ENCODE data around the gene HLA-DMA. TPM values are rescaled to one million over a fixed set of nuclear protein-coding genes. Genes with fewer than 3 reads are reported as not detected.

HLA-DMA gene
- total RNA-seq, 1 donor from 2014 or later: 5.2 TPM

- H3K4me2 ChIP-seq (ENCODE audit: low read length): no peak overlapping the region
- H3K27me3 ChIP-seq (ENCODE audit: insufficient read depth, low read length): peaks cover 6% of the 10 kb centered on the region
- Mint-ChIP-seq H3K4me3 (ENCODE audit: unreplicated experiment) (no peak overlapping the region), H3K9me3 (ENCODE audit: unreplicated experiment) (no peaks in the 10 kb centered on the region), H3K27ac (ENCODE audit: unreplicated experiment) (no peak overlapping the region), H3K36me3 (ENCODE audit: low read depth, unreplicated experiment) (peaks cover 3% of the 10 kb centered on the region), H3K4me1 (ENCODE audit: low read depth, unreplicated experiment) (no peaks in the 10 kb centered on the region), H3K27me3 (ENCODE audit: low read depth, unreplicated experiment) (peaks cover 4% of the 10 kb centered on the region)
- H3K9ac ChIP-seq (ENCODE audit: low read length): no peak overlapping the region
- FAIRE-seq: no peak
- no peaks in the 10 kb centered on the region for H4K20me1 ChIP-seq (ENCODE audit: insufficient read depth, low read length)
- H3K27ac ChIP-seq (ENCODE audit: low read depth, low read length): no peak overlapping the region
- no peak overlapping the region for H3K4me3 ChIP-seq (ENCODE audit: insufficient read depth, low read depth, low read length)
- TF ChIP-seq EZH2 (IDR thresholded peaks at IDR 0.05; ENCODE audit: insufficient read depth, low read length): no peak
- TF ChIP-seq CTCF (IDR thresholded peaks at IDR 0.05; ENCODE audit: insufficient read depth, low read depth, low read length): peak; percentile 41
- no peaks in the 10 kb centered on the region for H3K79me2 ChIP-seq (ENCODE audit: insufficient read depth, low read length)
- no peak overlapping the region for H2AFZ ChIP-seq (ENCODE audit: low read depth, low read length)
- no peaks in the 10 kb centered on the region for H3K36me3 ChIP-seq (ENCODE audit: insufficient read depth, low read length)
- DNase-seq (ENCODE audit: low read depth): no peak
- no peaks in the 10 kb centered on the region for H3K4me1 ChIP-seq (ENCODE audit: insufficient read depth, low read length)
- H3K9me3 ChIP-seq (ENCODE audit: insufficient read depth, low read depth, low read length): no peaks in the 10 kb centered on the region
Observed at GRCh38 chr6:32947552-32948465, 5.1 kb downstream of the HLA-DMA start.

- H3K4me2 ChIP-seq (ENCODE audit: low read length): no peak overlapping the region
- H3K9me3 ChIP-seq (ENCODE audit: insufficient read depth, low read depth, low read length): no peaks in the 10 kb centered on the region
- TF ChIP-seq CTCF (IDR thresholded peaks at IDR 0.05; ENCODE audit: insufficient read depth, low read depth, low read length) (no peak), EZH2 (IDR thresholded peaks at IDR 0.05; ENCODE audit: insufficient read depth, low read length) (no peak)
- Mint-ChIP-seq H3K36me3 (ENCODE audit: low read depth, unreplicated experiment) (peaks cover 3% of the 10 kb centered on the region), H3K4me1 (ENCODE audit: low read depth, unreplicated experiment) (no peaks in the 10 kb centered on the region), H3K27me3 (ENCODE audit: low read depth, unreplicated experiment) (peaks cover 4% of the 10 kb centered on the region), H3K4me3 (ENCODE audit: unreplicated experiment) (no peak overlapping the region), H3K9me3 (ENCODE audit: unreplicated experiment) (no peaks in the 10 kb centered on the region), H3K27ac (ENCODE audit: unreplicated experiment) (no peak overlapping the region)
- H2AFZ ChIP-seq (ENCODE audit: low read depth, low read length): no peak overlapping the region
- H3K4me3 ChIP-seq (ENCODE audit: insufficient read depth, low read depth, low read length): no peak overlapping the region
- H3K27me3 ChIP-seq (ENCODE audit: insufficient read depth, low read length): peaks cover 12% of the 10 kb centered on the region
- H3K4me1 ChIP-seq (ENCODE audit: insufficient read depth, low read length): no peaks in the 10 kb centered on the region
- no peaks in the 10 kb centered on the region for H3K79me2 ChIP-seq (ENCODE audit: insufficient read depth, low read length)
- FAIRE-seq: no peak
- H4K20me1 ChIP-seq (ENCODE audit: insufficient read depth, low read length): no peaks in the 10 kb centered on the region
- no peak for DNase-seq (ENCODE audit: low read depth)
- H3K27ac ChIP-seq (ENCODE audit: low read depth, low read length): no peak overlapping the region
- H3K9ac ChIP-seq (ENCODE audit: low read length): no peak overlapping the region
- no peaks in the 10 kb centered on the region for H3K36me3 ChIP-seq (ENCODE audit: insufficient read depth, low read length)
Observed at GRCh38 chr6:32946893-32947292, 6.0 kb downstream of the HLA-DMA start.

GRCh38 chr6:32945953-32946352, 6.9 kb downstream of the HLA-DMA start:
- no peak overlapping the region for H3K27ac ChIP-seq (ENCODE audit: low read depth, low read length)
- FAIRE-seq: no peak

More at GRCh38 chr6:32945953-32946352, 6.9 kb downstream of the HLA-DMA start:
- H3K4me1 Mint-ChIP-seq (ENCODE audit: low read depth, unreplicated experiment): no peaks in the 10 kb centered on the region
- H3K27me3 Mint-ChIP-seq (ENCODE audit: low read depth, unreplicated experiment): peaks cover 4% of the 10 kb centered on the region
- H3K36me3 ChIP-seq (ENCODE audit: insufficient read depth, low read length): no peaks in the 10 kb centered on the region
- no peak overlapping the region for H3K27ac Mint-ChIP-seq (ENCODE audit: unreplicated experiment)
- H3K36me3 Mint-ChIP-seq (ENCODE audit: low read depth, unreplicated experiment): peaks cover 3% of the 10 kb centered on the region
- H3K4me1 ChIP-seq (ENCODE audit: insufficient read depth, low read length): no peaks in the 10 kb centered on the region
- no peak overlapping the region for H3K4me3 ChIP-seq (ENCODE audit: insufficient read depth, low read depth, low read length)
- H3K27me3 ChIP-seq (ENCODE audit: insufficient read depth, low read length): peaks cover 16% of the 10 kb centered on the region
- no peak overlapping the region for H2AFZ ChIP-seq (ENCODE audit: low read depth, low read length)
- no peaks in the 10 kb centered on the region for H4K20me1 ChIP-seq (ENCODE audit: insufficient read depth, low read length)
- H3K9me3 Mint-ChIP-seq (ENCODE audit: unreplicated experiment): no peaks in the 10 kb centered on the region
- DNase-seq (ENCODE audit: low read depth): no peak
- TF ChIP-seq CTCF (IDR thresholded peaks at IDR 0.05; ENCODE audit: insufficient read depth, low read depth, low read length) (no peak), EZH2 (IDR thresholded peaks at IDR 0.05; ENCODE audit: insufficient read depth, low read length) (no peak)
- no peak overlapping the region for H3K9ac ChIP-seq (ENCODE audit: low read length)
- no peak overlapping the region for H3K4me2 ChIP-seq (ENCODE audit: low read length)
- H3K4me3 Mint-ChIP-seq (ENCODE audit: unreplicated experiment): no peak overlapping the region
- no peaks in the 10 kb centered on the region for H3K79me2 ChIP-seq (ENCODE audit: insufficient read depth, low read length)
- H3K9me3 ChIP-seq (ENCODE audit: insufficient read depth, low read depth, low read length): no peaks in the 10 kb centered on the region

Measured in astrocyte (in vitro differentiated cells and primary cell).